HG03060 (cell line): ENCODE measurements around the gene NOVA2.
"Not testable (repeated sequence)": the region's sequence is repeated elsewhere in the genome, so short reads cannot be mapped to it uniquely, and the experiment has no call there.

ENCODE experiments used
- ATAC-seq: cut with Tn5 transposase; IDR thresholded peaks from one replicate; pipeline ENCODE4 v1.9.1; 2021; ENCODE audit warnings: low read depth, moderate number of reproducible peaks; ENCODE audit not compliant: unreplicated experiment

Gene NOVA2

DNA sequence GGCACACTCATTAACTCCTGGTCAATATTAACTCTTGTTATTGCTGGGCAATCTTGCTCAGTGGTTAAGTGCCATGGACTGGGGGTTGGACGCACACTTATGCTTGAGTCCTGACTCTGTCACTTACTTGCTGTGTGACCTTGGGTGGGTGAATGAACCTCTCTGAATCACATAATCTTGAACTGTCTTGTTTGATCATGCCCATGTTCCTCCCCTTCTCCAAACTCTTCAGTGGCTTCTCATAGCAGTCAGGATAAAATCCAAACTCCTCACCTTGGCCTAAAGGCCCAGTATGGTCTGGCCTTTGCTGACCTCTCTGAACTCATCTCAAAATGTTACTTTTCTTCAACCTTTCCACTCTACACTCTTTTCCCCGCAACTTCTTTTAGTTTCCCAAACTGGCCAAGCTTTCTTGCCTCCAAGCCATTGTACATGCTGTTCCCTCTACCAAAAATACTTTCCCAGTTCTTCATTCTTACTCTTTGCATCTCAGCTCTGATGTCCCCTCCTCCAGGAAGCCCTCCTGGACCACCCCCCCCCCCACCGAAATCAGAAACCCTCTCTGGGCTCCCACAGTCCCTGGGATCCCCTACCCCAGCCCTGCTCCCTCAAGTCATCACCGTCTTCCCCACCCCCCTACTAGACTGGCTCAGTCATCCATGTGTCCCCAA lies 73.6 kb downstream of the NOVA2 start:
- ATAC-seq: no peak

DNA sequence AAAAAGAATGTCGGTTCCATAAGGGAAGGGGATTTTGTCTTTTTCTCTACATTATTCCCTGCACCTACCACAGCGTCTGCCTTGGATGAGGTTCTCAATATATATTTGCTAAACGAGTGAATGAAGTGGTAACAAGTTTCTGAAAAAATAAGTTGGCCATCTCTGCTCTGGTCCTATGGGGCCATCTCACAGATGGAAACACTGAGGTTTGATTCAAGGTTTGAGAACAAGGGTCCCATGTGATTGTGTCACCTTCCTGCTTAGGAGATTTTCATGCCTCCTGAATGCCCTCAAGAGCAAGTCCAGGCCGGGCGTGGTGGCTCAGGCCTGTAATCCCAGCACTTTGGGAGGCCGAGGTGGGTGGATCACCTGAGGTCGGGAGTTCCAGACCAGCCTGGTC lies 74.4 kb downstream of the NOVA2 start:
- no peak for ATAC-seq

DNA sequence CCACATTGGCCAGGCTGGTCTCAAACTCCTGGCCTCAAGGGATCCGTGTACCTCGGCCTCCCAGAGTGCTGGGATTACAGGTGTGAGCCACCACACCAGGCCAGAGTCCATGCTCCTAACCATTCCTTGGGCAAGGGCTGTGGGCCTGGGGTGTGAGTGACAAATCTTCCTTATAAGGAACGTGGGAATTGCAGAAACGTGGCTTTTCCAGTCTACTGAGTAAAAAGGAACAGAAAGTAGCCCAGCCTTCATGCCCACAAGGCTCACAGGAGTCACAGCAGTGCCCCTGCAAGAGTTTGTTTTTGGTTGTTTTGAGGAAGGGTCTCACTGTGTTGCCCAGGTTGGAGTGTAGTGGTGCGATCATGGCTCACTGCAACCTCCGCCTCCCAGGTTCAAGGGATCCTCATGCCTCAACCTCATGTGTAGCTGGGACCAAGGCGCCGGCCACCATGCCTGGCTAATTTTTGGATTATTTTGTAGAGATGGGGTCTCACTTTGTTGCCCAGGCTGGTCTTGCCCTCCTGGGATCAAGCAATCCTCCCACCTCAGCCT lies 76.3 kb downstream of the NOVA2 start:
- no peak for ATAC-seq

DNA sequence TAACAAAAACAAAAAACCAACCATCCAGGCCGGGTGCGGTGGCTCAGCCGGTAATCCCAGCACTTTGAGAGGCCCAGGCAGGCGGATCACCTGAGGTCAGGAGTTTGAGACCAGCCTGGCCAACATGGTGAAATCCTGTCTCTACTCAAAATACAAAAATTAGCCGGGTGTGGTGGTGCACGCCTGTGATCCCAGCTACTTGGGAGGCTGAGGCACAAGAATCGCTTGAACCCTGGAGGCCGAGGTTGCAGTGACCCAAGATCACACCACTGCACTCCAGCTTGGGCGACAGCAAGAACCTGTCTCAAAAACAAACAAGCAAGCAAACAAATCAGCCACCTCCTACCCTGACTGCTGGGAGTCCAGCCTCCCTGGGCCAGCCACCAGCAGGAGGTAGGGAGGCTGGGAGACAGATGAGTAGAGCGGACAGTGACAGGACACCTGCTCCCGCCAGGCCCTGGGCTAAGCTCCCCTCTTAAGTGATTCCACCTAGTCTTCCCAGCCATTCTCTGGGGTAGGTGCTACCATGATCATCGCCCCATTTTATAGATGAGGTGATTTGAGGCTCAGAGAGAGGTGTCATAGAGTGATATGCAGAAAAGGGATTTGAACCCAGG lies 77.6 kb downstream of the NOVA2 start:
- ATAC-seq: not testable (repeated sequence)

DNA sequence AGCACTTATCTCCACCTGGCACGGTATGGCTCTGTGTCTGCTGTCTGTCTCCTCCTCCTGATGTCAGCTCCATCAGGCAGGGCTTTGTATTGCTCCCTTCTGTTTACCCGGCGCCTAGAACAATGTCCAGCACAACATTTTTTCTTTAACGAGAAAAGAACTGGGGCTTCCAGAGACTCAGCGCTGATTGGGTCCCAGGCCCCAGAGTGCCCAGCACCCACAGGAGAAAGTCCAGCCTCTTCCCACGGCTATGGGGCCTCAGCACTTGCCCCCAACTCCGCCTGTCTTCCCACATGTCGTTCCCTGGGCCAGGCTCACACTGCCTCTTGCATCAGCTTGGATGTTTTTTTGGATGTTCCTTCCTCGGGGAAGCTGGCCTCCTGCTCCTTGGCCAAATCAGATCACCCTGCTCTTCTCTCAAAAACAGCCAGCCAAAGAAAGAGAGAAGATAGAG lies 78.1 kb downstream of the NOVA2 start:
- no peak for ATAC-seq

DNA sequence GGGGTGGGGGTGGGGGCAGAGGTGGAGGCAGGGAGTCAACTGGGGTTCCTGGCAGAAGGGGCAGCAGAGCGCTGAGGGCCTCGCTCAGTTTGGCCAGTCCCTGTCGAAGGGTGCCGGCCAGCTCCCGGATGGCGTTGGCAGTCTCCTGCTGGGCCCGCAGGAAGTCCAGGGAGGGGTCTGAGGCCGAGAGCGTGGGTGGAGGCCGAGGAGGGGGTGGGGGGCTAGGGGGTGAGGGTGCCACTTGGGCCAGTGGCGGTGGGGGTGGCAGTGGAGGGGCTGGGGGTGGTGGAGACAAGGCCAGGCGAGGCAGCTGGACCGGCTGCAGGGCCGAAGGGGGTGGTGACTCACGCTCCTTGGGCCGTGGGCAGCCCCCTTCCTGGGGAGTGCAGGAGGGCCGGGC lies 82.8 kb downstream of the NOVA2 start:
- ATAC-seq: no peak

DNA sequence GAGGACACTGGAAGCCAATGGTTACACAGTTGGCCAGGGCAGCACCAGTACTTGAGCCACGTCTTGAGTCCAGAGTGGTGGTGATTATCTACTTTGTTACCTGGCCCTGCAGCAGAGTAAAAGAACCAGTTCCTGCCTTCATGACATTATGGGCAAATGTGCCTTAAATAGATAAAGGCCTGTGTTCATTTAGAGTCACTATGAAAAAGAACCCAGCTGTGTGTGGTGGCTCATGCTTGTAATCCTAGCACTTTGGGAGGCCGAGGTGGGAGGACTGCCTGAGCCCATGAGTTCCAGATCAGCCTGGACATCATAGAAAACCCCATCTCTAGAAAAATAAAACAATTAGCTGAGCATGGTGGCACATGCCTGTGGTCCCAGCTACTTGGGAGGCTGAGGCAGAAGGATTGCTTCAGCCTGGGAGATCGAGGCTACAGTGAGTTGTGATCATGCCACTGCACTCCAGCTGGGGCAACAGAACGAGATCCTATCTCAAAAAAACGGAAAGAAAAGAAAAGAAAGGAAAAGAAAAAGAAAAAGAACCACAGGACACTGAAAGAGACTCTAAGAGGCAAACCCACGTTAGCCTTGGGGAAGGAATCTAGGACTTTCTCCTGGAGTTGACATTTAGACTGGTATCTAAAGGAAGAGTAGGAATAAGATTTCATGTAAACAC lies 84.3 kb downstream of the NOVA2 start:
- no peak for ATAC-seq

DNA sequence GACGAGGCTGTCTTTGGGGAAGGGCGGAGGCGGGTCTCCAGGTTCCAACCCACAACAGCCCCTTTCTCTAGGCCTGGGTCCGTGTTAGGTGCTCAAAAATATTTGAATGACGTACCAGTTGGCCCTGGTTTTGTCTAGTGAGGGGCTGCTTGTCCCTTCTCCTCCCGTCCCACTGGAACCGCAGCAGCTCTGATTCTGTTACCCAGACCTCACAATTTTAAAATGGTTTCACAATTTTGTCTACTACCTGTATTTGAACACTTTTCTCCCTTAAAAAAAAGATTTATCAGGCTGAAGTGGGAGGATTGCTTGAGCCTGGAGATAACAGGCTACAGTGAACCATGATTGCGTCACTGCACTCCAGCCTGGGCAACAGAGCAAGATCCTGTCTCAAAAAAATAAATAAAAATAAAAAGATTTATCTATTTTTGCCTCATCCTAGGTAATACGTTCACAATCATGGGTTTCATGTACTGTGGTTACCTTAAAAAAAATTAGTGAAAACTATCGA lies 86.4 kb downstream of the NOVA2 start:
- ATAC-seq: no peak

DNA sequence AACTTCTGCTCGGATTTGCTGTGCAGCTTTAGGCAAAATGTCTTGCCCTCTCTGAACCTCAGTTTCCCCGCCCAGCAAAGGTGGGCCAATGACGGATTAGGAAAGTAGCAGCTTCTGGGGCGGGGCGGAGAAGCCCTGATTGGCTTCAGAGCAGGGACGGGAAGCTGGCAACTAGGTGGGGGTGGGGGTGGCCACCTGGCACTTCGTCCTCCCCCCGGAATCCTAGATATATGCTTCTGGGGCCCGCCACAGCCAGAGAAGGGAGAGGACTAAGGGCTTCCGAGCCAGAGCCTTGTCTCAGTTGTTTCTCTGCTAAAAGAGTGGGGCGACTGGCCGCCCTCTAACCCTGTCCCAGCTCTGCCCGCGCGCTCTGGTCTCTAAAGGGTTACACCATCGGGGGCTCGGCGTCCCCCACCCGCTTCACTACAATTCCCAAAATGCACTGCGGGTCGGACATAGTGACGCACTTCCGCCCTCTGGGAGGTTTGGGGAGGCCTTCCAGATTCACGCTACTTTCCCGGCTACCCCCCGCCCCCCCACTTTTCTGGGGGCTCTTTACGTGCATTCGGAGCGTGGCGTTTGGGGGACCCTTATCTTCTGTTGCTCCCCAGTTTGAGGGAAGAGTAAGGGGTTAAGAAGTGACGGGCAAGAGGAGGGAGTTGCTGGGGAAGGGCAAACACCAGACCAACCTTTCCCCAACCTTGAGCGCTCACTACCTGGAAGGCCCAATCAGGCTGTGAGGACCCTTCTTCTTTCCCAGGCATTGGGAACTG lies 87.1 kb downstream of the NOVA2 start:
- ATAC-seq: peak; percentile 37

DNA sequence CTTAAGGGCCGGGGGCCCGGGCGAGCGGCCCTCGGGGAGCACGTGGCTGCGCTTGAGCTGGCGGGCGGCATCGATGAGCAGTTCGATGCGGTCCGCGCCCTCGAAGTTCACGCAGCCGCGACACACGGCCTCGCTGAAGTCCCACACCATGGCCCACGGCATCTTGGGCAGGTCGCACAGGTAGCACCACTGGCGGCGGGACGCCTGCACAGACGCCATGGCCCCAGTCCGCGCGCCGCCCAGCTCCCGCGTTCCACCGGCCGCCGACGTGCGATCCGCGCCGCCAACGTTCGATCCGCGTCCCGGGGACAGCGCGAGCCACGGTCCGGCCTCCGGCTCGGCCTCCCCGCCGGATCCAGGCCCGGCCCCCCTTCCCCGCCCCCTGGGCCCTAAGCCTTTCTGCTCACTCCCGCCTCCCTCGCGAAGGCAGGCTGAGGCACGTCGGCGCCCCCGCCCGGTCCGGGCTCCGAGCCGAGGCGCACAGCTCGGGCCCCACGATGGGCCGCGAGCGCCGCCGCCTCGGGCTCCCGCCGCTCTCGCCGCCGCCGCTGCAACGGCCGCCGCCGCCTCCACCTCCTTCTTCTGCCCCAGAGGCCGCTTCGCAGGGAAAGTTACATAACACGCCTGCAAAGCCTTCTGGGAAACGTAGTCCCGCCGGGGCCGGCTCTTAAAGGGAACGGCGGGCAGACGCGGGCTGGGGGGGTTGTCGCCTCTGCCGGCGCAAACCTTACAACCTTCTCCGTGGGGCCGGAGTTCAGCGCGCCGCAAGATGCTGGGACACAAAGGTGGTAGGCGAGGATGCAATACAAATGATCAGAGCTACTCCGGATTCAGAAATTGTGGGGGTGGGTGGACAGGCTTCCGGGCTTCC lies 87.9 kb downstream of the NOVA2 start, which contains the start of gene IRF2BP1:
TSS of gene IRF2BP1 (minus strand) at position 586 of the 871 bp plus-strand sequence. CDS start at position 219, 367 bp downstream.
- peak; percentile 30 for ATAC-seq

DNA sequence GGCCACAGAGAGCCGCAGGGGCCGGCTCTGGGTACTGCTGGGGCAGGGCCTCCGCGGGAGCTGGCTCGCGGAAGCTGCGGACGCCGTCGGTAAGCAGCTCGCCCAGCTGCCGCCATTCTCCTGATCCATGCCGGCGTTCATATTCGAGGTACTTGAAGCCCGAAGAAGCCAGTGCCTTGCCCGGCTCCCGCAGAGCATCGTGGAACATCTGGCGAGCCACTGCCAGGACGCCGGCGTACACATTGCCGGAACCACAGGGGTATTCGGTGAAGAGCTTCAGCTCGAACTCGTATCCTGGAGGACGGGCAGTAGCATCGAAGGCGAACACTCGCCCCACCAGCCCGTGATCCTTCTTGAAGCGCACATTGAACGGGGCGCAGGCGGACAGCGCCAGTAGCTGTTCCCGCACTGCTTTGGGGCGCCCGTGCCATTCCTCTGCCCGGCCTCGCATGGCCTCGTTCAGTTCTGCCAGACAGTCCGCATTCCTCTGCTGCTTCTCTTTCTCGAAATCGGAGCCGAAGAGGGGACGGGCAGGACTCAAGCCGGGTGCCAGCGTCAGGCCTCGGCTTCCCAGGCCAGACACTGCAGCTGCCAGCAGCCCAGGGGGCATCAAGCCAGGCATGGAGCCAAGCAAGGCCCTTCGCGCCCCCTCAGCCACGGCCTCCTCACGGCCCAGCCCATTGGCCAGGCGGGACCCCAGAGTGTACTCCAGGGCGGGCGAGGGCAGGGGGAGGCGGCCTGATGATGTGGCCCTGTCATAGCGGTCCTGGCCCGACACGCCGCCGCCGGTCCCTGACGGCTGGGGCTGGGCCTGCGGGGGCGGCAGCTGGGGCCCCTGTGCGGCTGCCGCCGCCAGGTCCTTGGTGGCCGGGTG lies 88.7 kb downstream of the NOVA2 start:
- no peak for ATAC-seq

DNA sequence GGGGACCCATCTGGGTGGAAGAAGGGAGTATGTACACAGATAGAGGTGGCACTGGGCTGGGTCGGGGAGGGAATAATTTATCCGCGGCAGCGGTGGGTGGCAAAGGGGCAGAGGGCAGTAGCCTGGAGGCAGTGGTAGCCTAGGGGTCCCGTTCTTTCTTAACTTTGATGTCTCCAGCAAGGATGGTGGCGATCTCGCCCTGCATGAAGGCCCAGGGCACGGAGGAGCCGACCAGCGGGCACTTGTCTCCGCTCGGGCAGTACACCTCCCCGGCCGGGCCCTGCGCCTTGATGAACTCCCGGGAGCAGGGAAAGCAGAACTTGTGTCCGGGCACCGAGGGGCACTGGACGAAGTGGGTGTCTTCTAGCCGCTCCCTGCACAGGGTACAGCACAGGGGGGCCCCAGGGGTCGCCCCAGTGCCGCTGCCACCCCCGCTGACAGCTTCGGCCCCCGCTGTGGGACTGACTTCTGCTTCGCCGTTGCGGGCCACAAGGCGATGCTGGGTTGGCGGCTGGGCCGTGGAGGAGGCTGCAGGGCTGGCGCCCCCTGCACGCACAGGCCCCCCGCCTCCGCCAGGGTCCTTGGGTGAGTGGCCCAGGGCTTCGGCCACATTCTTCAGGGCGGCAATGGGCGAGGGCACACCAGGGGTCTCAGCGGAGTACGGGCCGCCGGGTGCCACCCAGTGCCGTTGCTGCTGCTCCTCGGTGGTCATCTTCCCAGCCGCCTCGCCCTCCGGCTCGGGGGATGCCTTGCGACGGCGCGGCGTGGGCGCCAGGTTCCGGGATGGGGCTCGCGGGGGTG lies 89.6 kb downstream of the NOVA2 start:
- ATAC-seq: no peak
